Ureter (tissue), 1 donor: Measurements from ENCODE around the gene TNPO2. TPM values are rescaled to one million over a fixed set of nuclear protein-coding genes. Genes with fewer than 3 reads are reported as not detected.

Experiments
- total RNA-seq: library from RNA; stranded (reverse); gene quantifications from one replicate; pipeline ENCODE4 v1.2.4, GENCODE V29; 2023
- donor health status: DM: yes; HTN: yes; CAD: no.

The TNPO2 gene
- total RNA-seq, 1 donor from 2014 or later = 111 TPM

Other genes with a start within 250 kb of the TNPO2 start
- 3.9 TPM for gene ZNF709, start 239.1 kb downstream of the TNPO2 start, total RNA-seq
- gene ZNF564, start 172.4 kb downstream of the TNPO2 start, total RNA-seq = 31.1 TPM
- 12.1 TPM for gene ZNF490, start 113.1 kb downstream of the TNPO2 start, total RNA-seq
- gene ZNF791, start 113.0 kb downstream of the TNPO2 start, total RNA-seq = 40.9 TPM
- gene MAN2B1, start 57.2 kb downstream of the TNPO2 start, total RNA-seq = 85.1 TPM
- 11.0 TPM for gene WDR83, start 57.1 kb downstream of the TNPO2 start, total RNA-seq
- gene DHPS, start 42.1 kb downstream of the TNPO2 start, total RNA-seq = 79.7 TPM
- gene GNG14, start 35.9 kb downstream of the TNPO2 start, total RNA-seq = not detected
- gene FBXW9, start 27.3 kb downstream of the TNPO2 start, total RNA-seq = 8.7 TPM
- gene TRIR, start 10.8 kb upstream of the TNPO2 start, total RNA-seq = 132 TPM
- 55.6 TPM for gene GET3, start 13.6 kb upstream of the TNPO2 start, total RNA-seq
- not detected for gene BEST2, start 27.9 kb upstream of the TNPO2 start, total RNA-seq
- gene HOOK2, start 51.6 kb upstream of the TNPO2 start, total RNA-seq = 79.0 TPM
- gene JUNB, start 67.6 kb upstream of the TNPO2 start, total RNA-seq = 191 TPM
- gene PRDX2, start 77.9 kb upstream of the TNPO2 start, total RNA-seq = 196 TPM
- 4.4 TPM for gene THSD8, start 78.1 kb upstream of the TNPO2 start, total RNA-seq
- 8.8 TPM for gene RNASEH2A, start 82.7 kb upstream of the TNPO2 start, total RNA-seq
- not detected for gene RTBDN, start 110.6 kb upstream of the TNPO2 start, total RNA-seq
- gene MAST1, start 114.6 kb upstream of the TNPO2 start, total RNA-seq = 0.36 TPM
- gene DNASE2, start 157.5 kb upstream of the TNPO2 start, total RNA-seq = 42.2 TPM
- gene KLF1, start 163.3 kb upstream of the TNPO2 start, total RNA-seq = not detected
- gene GCDH, start 167.2 kb upstream of the TNPO2 start, total RNA-seq = 35.6 TPM
- 0.52 TPM for gene SYCE2, start 195.4 kb upstream of the TNPO2 start, total RNA-seq
- gene FARSA, start 209.8 kb upstream of the TNPO2 start, total RNA-seq = 60.9 TPM
- 643 TPM for gene CALR, start 214.7 kb upstream of the TNPO2 start, total RNA-seq
- gene RAD23A, start 221.9 kb upstream of the TNPO2 start, total RNA-seq = 96.5 TPM
- gene GADD45GIP1, start 233.3 kb upstream of the TNPO2 start, total RNA-seq = 12.4 TPM
- not detected for gene DAND5, start 245.6 kb upstream of the TNPO2 start, total RNA-seq